WTC11 (cell line): ENCODE results near the gene C10orf67.

ENCODE experiments used
- CBFB ChIP-seq: sonication (generic); formaldehyde crosslinking; IDR thresholded peaks from 2 replicates; pipeline ENCODE4 v1.8.1; 2022; ENCODE audit warnings: mild to moderate bottlenecking, low read depth, missing genetic modification reagents
- CREM ChIP-seq: sonication (generic); formaldehyde crosslinking; IDR thresholded peaks from 2 replicates; pipeline ENCODE4 v1.8.1; 2022; ENCODE audit warnings: mild to moderate bottlenecking, missing genetic modification reagents, moderate library complexity
- FOXJ3 ChIP-seq: sonication (generic); formaldehyde crosslinking; IDR thresholded peaks from 2 replicates; pipeline ENCODE4 v1.9.0; 2021; ENCODE audit warnings: missing genetic modification reagents, mild to moderate bottlenecking, borderline replicate concordance
- JUN ChIP-seq: sonication (generic); formaldehyde crosslinking; IDR thresholded peaks from 2 replicates; pipeline ENCODE4 v1.8.0; 2023; ENCODE audit warnings: mild to moderate bottlenecking, missing genetic modification reagents
- KAT7 ChIP-seq: sonication (generic); formaldehyde crosslinking; IDR thresholded peaks from 2 replicates; pipeline ENCODE4 v1.8.1; 2023; ENCODE audit warnings: missing genetic modification reagents, mild to moderate bottlenecking, borderline replicate concordance
- NR3C1 ChIP-seq: sonication (generic); formaldehyde crosslinking; conservative IDR thresholded peaks from 2 replicates; pipeline ENCODE4 v1.8.1; 2023; ENCODE audit warnings: low read depth, mild to moderate bottlenecking, missing genetic modification reagents
- SMAD4 ChIP-seq: sonication (generic); formaldehyde crosslinking; IDR thresholded peaks from 2 replicates; pipeline ENCODE4 v1.8.0; 2022; ENCODE audit warnings: mild to moderate bottlenecking, missing genetic modification reagents
- TF ChIP-seq, protein P1 (sequence below): sonication (generic); formaldehyde crosslinking; IDR thresholded peaks from 2 replicates; pipeline ENCODE4 v1.8.1; 2023; ENCODE audit warnings: mild to moderate bottlenecking, missing genetic modification reagents
- TF ChIP-seq, protein P2 (sequence below): sonication (generic); formaldehyde crosslinking; IDR thresholded peaks from 2 replicates; pipeline ENCODE4 v1.8.1; 2022; ENCODE audit warnings: low read depth, missing genetic modification reagents, borderline replicate concordance
- TF ChIP-seq, protein P3 (sequence below): fragments of 200-600 bp; IDR thresholded peaks from 2 replicates; pipeline ENCODE4 v1.8.0; 2022; ENCODE audit warnings: antibody characterized with exemption
- TF ChIP-seq, protein P4 (sequence below): sonication (generic); formaldehyde crosslinking; IDR thresholded peaks from 2 replicates; pipeline ENCODE4 v1.8.0; 2022; ENCODE audit warnings: mild to moderate bottlenecking, missing genetic modification reagents
- TF ChIP-seq, protein P5 (sequence below): sonication (generic); formaldehyde crosslinking; IDR thresholded peaks from 2 replicates; pipeline ENCODE4 v1.8.0; 2022; ENCODE audit warnings: missing genetic modification reagents
- TF ChIP-seq, protein P6 (sequence below): sonication (generic); formaldehyde crosslinking; IDR thresholded peaks from 2 replicates; pipeline ENCODE4 v1.8.1; 2022; ENCODE audit warnings: missing genetic modification reagents, borderline replicate concordance

DNA sequence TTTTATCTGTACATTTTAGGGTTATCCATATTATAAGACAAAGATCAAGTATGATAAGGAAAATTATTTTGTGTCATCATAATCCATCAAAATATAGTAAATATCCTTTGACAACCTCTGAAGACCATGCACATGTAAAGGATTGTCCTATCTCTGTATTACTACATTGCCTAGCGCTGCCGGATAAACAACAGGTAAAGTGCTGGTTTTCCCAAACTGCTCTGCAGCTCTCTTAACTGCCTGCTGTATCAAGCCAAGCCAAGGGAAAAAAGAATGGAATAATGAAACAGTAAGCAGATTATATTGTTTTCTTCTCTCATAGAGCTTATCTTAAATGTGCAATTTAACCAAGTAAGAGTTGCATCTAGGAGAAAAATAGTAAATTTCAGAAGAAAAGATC lies 81.7 kb downstream of the C10orf67 start:
- TF ChIP-seq, protein P1, sequence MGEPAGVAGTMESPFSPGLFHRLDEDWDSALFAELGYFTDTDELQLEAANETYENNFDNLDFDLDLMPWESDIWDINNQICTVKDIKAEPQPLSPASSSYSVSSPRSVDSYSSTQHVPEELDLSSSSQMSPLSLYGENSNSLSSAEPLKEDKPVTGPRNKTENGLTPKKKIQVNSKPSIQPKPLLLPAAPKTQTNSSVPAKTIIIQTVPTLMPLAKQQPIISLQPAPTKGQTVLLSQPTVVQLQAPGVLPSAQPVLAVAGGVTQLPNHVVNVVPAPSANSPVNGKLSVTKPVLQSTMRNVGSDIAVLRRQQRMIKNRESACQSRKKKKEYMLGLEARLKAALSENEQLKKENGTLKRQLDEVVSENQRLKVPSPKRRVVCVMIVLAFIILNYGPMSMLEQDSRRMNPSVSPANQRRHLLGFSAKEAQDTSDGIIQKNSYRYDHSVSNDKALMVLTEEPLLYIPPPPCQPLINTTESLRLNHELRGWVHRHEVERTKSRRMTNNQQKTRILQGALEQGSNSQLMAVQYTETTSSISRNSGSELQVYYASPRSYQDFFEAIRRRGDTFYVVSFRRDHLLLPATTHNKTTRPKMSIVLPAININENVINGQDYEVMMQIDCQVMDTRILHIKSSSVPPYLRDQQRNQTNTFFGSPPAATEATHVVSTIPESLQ = no peak
- TF ChIP-seq NR3C1 (CRISPR knock-in tag) = no peak
- TF ChIP-seq, protein P2, sequence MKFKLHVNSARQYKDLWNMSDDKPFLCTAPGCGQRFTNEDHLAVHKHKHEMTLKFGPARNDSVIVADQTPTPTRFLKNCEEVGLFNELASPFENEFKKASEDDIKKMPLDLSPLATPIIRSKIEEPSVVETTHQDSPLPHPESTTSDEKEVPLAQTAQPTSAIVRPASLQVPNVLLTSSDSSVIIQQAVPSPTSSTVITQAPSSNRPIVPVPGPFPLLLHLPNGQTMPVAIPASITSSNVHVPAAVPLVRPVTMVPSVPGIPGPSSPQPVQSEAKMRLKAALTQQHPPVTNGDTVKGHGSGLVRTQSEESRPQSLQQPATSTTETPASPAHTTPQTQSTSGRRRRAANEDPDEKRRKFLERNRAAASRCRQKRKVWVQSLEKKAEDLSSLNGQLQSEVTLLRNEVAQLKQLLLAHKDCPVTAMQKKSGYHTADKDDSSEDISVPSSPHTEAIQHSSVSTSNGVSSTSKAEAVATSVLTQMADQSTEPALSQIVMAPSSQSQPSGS = no peak
- TF ChIP-seq SMAD4 = no peak
- TF ChIP-seq, protein P3, sequence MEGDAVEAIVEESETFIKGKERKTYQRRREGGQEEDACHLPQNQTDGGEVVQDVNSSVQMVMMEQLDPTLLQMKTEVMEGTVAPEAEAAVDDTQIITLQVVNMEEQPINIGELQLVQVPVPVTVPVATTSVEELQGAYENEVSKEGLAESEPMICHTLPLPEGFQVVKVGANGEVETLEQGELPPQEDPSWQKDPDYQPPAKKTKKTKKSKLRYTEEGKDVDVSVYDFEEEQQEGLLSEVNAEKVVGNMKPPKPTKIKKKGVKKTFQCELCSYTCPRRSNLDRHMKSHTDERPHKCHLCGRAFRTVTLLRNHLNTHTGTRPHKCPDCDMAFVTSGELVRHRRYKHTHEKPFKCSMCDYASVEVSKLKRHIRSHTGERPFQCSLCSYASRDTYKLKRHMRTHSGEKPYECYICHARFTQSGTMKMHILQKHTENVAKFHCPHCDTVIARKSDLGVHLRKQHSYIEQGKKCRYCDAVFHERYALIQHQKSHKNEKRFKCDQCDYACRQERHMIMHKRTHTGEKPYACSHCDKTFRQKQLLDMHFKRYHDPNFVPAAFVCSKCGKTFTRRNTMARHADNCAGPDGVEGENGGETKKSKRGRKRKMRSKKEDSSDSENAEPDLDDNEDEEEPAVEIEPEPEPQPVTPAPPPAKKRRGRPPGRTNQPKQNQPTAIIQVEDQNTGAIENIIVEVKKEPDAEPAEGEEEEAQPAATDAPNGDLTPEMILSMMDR = no peak
- TF ChIP-seq, protein P4, sequence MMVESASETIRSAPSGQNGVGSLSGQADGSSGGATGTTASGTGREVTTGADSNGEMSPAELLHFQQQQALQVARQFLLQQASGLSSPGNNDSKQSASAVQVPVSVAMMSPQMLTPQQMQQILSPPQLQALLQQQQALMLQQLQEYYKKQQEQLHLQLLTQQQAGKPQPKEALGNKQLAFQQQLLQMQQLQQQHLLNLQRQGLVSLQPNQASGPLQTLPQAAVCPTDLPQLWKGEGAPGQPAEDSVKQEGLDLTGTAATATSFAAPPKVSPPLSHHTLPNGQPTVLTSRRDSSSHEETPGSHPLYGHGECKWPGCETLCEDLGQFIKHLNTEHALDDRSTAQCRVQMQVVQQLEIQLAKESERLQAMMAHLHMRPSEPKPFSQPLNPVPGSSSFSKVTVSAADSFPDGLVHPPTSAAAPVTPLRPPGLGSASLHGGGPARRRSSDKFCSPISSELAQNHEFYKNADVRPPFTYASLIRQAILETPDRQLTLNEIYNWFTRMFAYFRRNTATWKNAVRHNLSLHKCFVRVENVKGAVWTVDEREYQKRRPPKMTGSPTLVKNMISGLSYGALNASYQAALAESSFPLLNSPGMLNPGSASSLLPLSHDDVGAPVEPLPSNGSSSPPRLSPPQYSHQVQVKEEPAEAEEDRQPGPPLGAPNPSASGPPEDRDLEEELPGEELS = no peak
- no peak for TF ChIP-seq FOXJ3 (CRISPR knock-in tag)
- TF ChIP-seq JUN (CRISPR knock-in tag) = no peak
- TF ChIP-seq, protein P5, sequence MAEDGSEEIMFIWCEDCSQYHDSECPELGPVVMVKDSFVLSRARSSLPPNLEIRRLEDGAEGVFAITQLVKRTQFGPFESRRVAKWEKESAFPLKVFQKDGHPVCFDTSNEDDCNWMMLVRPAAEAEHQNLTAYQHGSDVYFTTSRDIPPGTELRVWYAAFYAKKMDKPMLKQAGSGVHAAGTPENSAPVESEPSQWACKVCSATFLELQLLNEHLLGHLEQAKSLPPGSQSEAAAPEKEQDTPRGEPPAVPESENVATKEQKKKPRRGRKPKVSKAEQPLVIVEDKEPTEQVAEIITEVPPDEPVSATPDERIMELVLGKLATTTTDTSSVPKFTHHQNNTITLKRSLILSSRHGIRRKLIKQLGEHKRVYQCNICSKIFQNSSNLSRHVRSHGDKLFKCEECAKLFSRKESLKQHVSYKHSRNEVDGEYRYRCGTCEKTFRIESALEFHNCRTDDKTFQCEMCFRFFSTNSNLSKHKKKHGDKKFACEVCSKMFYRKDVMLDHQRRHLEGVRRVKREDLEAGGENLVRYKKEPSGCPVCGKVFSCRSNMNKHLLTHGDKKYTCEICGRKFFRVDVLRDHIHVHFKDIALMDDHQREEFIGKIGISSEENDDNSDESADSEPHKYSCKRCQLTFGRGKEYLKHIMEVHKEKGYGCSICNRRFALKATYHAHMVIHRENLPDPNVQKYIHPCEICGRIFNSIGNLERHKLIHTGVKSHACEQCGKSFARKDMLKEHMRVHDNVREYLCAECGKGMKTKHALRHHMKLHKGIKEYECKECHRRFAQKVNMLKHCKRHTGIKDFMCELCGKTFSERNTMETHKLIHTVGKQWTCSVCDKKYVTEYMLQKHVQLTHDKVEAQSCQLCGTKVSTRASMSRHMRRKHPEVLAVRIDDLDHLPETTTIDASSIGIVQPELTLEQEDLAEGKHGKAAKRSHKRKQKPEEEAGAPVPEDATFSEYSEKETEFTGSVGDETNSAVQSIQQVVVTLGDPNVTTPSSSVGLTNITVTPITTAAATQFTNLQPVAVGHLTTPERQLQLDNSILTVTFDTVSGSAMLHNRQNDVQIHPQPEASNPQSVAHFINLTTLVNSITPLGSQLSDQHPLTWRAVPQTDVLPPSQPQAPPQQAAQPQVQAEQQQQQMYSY = no peak
- TF ChIP-seq, protein P6, sequence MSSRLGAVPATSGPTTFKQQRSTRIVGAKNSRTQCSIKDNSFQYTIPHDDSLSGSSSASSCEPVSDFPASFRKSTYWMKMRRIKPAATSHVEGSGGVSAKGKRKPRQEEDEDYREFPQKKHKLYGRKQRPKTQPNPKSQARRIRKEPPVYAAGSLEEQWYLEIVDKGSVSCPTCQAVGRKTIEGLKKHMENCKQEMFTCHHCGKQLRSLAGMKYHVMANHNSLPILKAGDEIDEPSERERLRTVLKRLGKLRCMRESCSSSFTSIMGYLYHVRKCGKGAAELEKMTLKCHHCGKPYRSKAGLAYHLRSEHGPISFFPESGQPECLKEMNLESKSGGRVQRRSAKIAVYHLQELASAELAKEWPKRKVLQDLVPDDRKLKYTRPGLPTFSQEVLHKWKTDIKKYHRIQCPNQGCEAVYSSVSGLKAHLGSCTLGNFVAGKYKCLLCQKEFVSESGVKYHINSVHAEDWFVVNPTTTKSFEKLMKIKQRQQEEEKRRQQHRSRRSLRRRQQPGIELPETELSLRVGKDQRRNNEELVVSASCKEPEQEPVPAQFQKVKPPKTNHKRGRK (CRISPR knock-in tag) = no peak
- TF ChIP-seq CREM (CRISPR knock-in tag) = no peak
- no peak for TF ChIP-seq KAT7 (CRISPR knock-in tag)
- TF ChIP-seq CBFB (CRISPR knock-in tag) = no peak
